ENCODE data around the gene HORMAD1. TPM values are rescaled to one million over a fixed set of nuclear protein-coding genes. Genes with fewer than 3 reads are reported as not detected.

HORMAD1 gene
- total and polyA plus RNA-seq, 2 of the 8 experiments (the other 6 are each of a cell fraction or from before 2014, with no cell fraction given): not detected

DNA sequence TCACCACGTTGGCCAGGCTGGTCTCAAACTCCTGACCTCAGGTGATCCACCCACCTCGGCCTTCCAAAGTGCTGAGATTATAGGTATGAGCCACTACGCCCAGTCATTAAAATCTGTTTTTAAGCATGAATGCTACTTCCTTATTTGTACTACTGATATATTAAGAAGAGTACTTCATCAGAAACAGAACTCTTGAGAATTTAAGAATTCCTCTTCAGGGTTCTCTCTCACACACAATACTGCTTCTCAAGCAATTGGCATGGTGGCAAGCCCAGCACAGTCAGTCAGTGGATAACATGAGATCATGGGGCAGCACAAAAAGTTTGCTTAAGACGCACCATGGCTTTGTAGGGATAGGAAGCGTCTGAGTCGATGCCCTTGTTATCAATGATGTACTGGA lies 30.7 kb upstream of the HORMAD1 start:
- H2BK15ac ChIP-seq (ENCODE audit: low read length): no peak overlapping the region
- WGBS, 2 experiments (ENCODE audit: extremely low coverage in 1 of 2, insufficient coverage in 1 of 2, insufficient read length in 1 of 2, insufficient replicate concordance in 2 of 2, low coverage in 1 of 2, low lambda C conversion rate in 2 of 2, missing lambda C conversion rate in 1 of 2): 92% methylated on average over 6 of the region's 6 CpGs; no CpG with 5 or more reads in 1 of the 2 experiments
- ChIA-PET POLR2A (ENCODE audit: partially characterized antibody) (interaction anchor here (0.9 kb wide), 1 partner anchor 16 kb away, joined by 3 read pairs; no protein-coding TSS in a partner anchor), CTCF (ENCODE audit: partially characterized antibody) (interaction anchor here (1.1 kb wide), 1 partner anchor 10 kb away, joined by 3 read pairs; no protein-coding TSS in a partner anchor)
- no peak for DNase-seq (ENCODE audit: low read depth in 1 of 2, low spot score in 2 of 2)
- H3K79me2 ChIP-seq (ENCODE audit: control insufficient read depth in 1 of 2, insufficient read depth in 2 of 2, low read length in 2 of 2): no peaks in the 10 kb centered on the region
- no peak overlapping the region for H2AK5ac ChIP-seq (ENCODE audit: low read depth, low read length)
- no peak overlapping the region for H3K27ac ChIP-seq (ENCODE audit: low read depth, low read length)
- no peak overlapping the region for H2BK20ac ChIP-seq (ENCODE audit: low read length)
- H3K79me1 ChIP-seq (ENCODE audit: low read depth, low read length): no peaks in the 10 kb centered on the region
- H3K4ac ChIP-seq (replicated peaks; ENCODE audit: insufficient read length, low read depth, low read length): no peak overlapping the region
- no peaks in the 10 kb centered on the region for H3K23me2 ChIP-seq (ENCODE audit: low read depth, low read length)
- no peak overlapping the region for H2BK120ac ChIP-seq (replicated peaks; ENCODE audit: low read depth, low read length)
- H3K4me2 ChIP-seq (ENCODE audit: insufficient read depth in 1 of 2, low read depth in 2 of 2, low read length in 2 of 2): no peak overlapping the region
- no peak overlapping the region for H3K4me3 ChIP-seq (ENCODE audit: extremely low read depth in 1 of 4, insufficient read depth in 2 of 4, low read depth in 3 of 4, low read length in 4 of 4)
- no peak overlapping the region for H2BK12ac ChIP-seq (ENCODE audit: low read depth, low read length)
- no peak overlapping the region for H3K9ac ChIP-seq (replicated peaks in 1 of 4; ENCODE audit: extremely low read depth in 1 of 4, low read depth in 3 of 4, low read length in 3 of 4)
- H3K18ac ChIP-seq (ENCODE audit: extremely low read depth, low read length): no peak overlapping the region
- H4K8ac ChIP-seq (ENCODE audit: extremely low read depth, insufficient read depth, low read length): no peak overlapping the region
- H3K4me1 ChIP-seq (replicated peaks in 1 of 4; ENCODE audit: control insufficient read depth in 3 of 4, insufficient read depth in 4 of 4, low read length in 3 of 4): no peaks in the 10 kb centered on the region
- no peak overlapping the region for H3K56ac ChIP-seq (replicated peaks; ENCODE audit: insufficient read length, low read depth, low read length)
- H3K36me3 ChIP-seq (ENCODE audit: control insufficient read depth in 2 of 4, insufficient read depth in 4 of 4, low read length in 3 of 4): no peaks in the 10 kb centered on the region
- 0 out of 2 replicates have a peak overlapping the region, but pooled peaks have one; percentile 4 for H2AFZ ChIP-seq (ENCODE audit: low read length)
- H3K27me3 ChIP-seq (replicated peaks in 1 of 4; ENCODE audit: control insufficient read depth in 3 of 4, extremely low read depth in 1 of 4, insufficient read depth in 3 of 4, low read length in 3 of 4): no peaks in the 10 kb centered on the region
- FAIRE-seq: no peak
- no peak overlapping the region for H4K5ac ChIP-seq (ENCODE audit: insufficient read length, low read depth, low read length)
- no peak overlapping the region for H2BK5ac ChIP-seq (ENCODE audit: low read depth, low read length)
- H3K14ac ChIP-seq (ENCODE audit: insufficient read length): no peak overlapping the region
- no peak overlapping the region for H4K91ac ChIP-seq (replicated peaks; ENCODE audit: insufficient read length, low read length)
- H3K9me3 ChIP-seq (ENCODE audit: insufficient read depth in 2 of 2, low read depth in 1 of 2, low read length in 1 of 2): no peaks in the 10 kb centered on the region
- no peak for TF ChIP-seq CHD2 (IDR thresholded peaks at IDR 0.05; ENCODE audit: low read length)
- no peak overlapping the region for H3K23ac ChIP-seq (ENCODE audit: insufficient read length)
- H4K20me1 ChIP-seq (replicated peaks in 1 of 2; ENCODE audit: control insufficient read depth in 1 of 2, insufficient read depth in 2 of 2, low read length in 2 of 2): no peaks in the 10 kb centered on the region

Measured in H1 (cell line).